GM13976 (cell line): ENCODE measurements around the gene CPSF6.
"Not testable (repeated sequence)": the region's sequence is repeated elsewhere in the genome, so short reads cannot be mapped to it uniquely, and the experiment has no call there.

ENCODE experiments used
- DNase-seq: peaks from one replicate; pipeline ENCODE4 v3.0.0; 2012; ENCODE audit warnings: low spot score
- CTCF ChIP-seq: IDR thresholded peaks from 2 replicates; pipeline ENCODE4 v1.5.1; 2012; ENCODE audit warnings: borderline replicate concordance, mild to moderate bottlenecking; ENCODE audit not compliant: insufficient read depth; ENCODE audit errors: extremely low read depth, missing control alignments, control extremely low read depth
- in situ Hi-C: fragments of 300-500 bp; cut with MboI; formaldehyde crosslinking; loops from one replicate; pipeline ENCODE4 v1.12.0; 2022; ENCODE audit warnings: low sequenced_read_pairs, mixed read lengths, inconsistent platforms; ENCODE audit not compliant: unreplicated experiment

Gene CPSF6

GRCh38 chr12:69262264-69262974 is 23.1 kb downstream of the CPSF6 start:
- no peak for DNase-seq
- in situ Hi-C loops, result no loop called here

GRCh38 chr12:69265205-69265604 is 25.8 kb downstream of the CPSF6 start:
- no peak for TF ChIP-seq CTCF
- in situ Hi-C loops, result no loop called here
- DNase-seq, result no peak

More at GRCh38 chr12:69262264-69262974, 23.1 kb downstream of the CPSF6 start:
- TF ChIP-seq CTCF, result no peak

- DNase-seq, in situ Hi-C loops: not testable (repeated sequence)
Measured at GRCh38 chr12:69265633-69266032, 26.3 kb downstream of the CPSF6 start.

DNA sequence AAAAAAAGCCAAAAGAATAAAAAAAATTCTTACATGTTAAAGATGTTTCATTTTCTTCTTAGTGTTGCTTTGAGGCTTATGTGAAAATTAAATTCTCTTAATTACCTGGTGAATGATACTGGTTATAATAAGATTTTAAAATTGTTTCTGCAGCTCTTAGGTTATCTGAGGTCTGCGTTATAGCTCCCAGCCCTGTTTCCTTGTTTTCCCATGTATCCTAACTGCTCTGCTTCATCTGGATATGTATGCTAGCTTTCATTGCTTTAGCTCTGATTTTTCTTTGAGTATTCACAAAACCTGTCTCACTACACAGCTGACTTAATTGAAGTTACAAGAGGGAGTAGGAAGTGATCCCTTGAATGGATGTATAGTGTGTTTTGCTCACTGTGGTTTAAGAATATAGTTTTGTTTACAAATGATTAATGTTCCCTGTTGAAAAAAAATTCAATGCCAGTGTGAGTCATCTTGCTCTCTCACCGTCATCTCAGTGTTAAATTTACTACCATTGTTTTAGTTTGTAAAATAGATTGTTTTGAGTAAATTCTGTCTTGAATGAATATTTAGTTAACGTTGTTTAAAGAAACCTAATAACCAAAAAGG is 26.8 kb downstream of the CPSF6 start:
- no peak for DNase-seq
- TF ChIP-seq CTCF, result no peak
- in situ Hi-C loops, result no loop called here

- no peak for DNase-seq
- in situ Hi-C loops, result no loop called here
- TF ChIP-seq CTCF, result no peak
Measured at GRCh38 chr12:69269736-69270135, 30.4 kb downstream of the CPSF6 start.

- DNase-seq, result no peak
- in situ Hi-C loops, result no loop called here
- no peak for TF ChIP-seq CTCF
Measured at GRCh38 chr12:69272511-69272910, 33.1 kb downstream of the CPSF6 start.

DNA sequence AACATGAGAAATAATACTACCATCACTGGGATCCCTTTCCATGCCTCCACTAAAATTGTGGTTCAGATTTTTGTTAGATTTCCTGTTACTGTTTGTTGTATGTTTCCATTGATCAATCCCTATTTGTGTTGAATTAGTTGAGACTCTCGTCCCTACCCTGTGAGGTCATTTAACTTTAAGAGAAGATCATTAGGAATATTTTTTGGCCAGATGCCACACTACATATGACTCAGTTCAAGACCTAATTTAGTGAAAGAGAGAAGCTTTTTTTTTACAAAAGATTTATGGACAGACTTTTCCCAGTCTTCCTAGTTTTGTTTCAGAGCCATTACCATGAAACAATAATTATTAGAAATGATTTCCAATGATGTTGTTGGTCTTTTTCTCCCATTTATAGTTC is 35.5 kb downstream of the CPSF6 start:
- TF ChIP-seq CTCF, result no peak
- in situ Hi-C loops, result no loop called here
- DNase-seq, result no peak
